H9 (cell line): ENCODE data around the gene CDH13. TPM values are rescaled to one million over a fixed set of nuclear protein-coding genes. Genes with fewer than 3 reads are reported as not detected.

Experiments
- DNase-seq: peaks from one replicate; pipeline ENCODE4 v3.0.0-alpha.2; 2017
- H2AFZ ChIP-seq: one replicate; pipeline ENCODE4 v1.6.1; 2013; ENCODE audit warnings: mild to moderate bottlenecking, low read length, control low read depth, moderate library complexity
- H2AK5ac ChIP-seq: 2 replicates; pipeline ENCODE4 v1.6.1; 2013; ENCODE audit warnings: low read length, control low read depth, mixed read lengths; ENCODE audit not compliant: insufficient read length
- H2BK120ac ChIP-seq: one replicate; pipeline ENCODE4 v1.6.1; 2013; ENCODE audit warnings: low read depth, mild to moderate bottlenecking, low read length, control low read depth, inconsistent platforms; ENCODE audit not compliant: poor library complexity, severe bottlenecking
- H2BK12ac ChIP-seq: 2 replicates; pipeline ENCODE4 v1.6.1; 2013; ENCODE audit warnings: low read length, control low read depth, mixed read lengths, low read depth; ENCODE audit not compliant: insufficient read length
- H2BK15ac ChIP-seq: 2 replicates; pipeline ENCODE4 v1.6.1; 2013; ENCODE audit warnings: low read depth, low read length, control low read depth
- H2BK20ac ChIP-seq: one replicate; pipeline ENCODE4 v1.6.1; 2013; ENCODE audit warnings: low read depth, mild to moderate bottlenecking, low read length, control low read depth, inconsistent platforms; ENCODE audit not compliant: poor library complexity, severe bottlenecking
- H2BK5ac ChIP-seq: 2 replicates; pipeline ENCODE4 v1.6.1; 2013; ENCODE audit warnings: low read length, control low read depth, mixed read lengths; ENCODE audit not compliant: insufficient read length
- H3K14ac ChIP-seq: 2 replicates; pipeline ENCODE4 v1.6.1; 2013; ENCODE audit warnings: low read length, control low read depth; ENCODE audit not compliant: insufficient read depth
- H3K18ac ChIP-seq: 2 replicates; pipeline ENCODE4 v1.6.1; 2013; ENCODE audit warnings: low read depth, mild to moderate bottlenecking, mixed read lengths, low read length, control low read depth; ENCODE audit not compliant: insufficient read length
- H3K23ac ChIP-seq: 2 replicates; pipeline ENCODE4 v1.6.1; 2013; ENCODE audit warnings: low read length, control low read depth, mixed read lengths, low read depth; ENCODE audit not compliant: insufficient read length
- H3K23me2 ChIP-seq: 2 replicates; pipeline ENCODE4 v1.6.1; 2013; ENCODE audit warnings: low read depth, mild to moderate bottlenecking, mixed read lengths, low read length, control low read depth; ENCODE audit not compliant: insufficient read length, poor library complexity, severe bottlenecking
- H3K27ac ChIP-seq: 2 replicates; pipeline ENCODE4 v1.5.1; 2013; ENCODE audit warnings: low read length, control low read depth, mixed read lengths, low read depth; ENCODE audit not compliant: insufficient read length
- H3K27me3 ChIP-seq: 2 replicates; pipeline ENCODE4 v1.6.1; 2013; ENCODE audit warnings: low read length, control low read depth, inconsistent platforms; ENCODE audit not compliant: insufficient read depth
- H3K4ac ChIP-seq: 2 replicates; pipeline ENCODE4 v1.6.1; 2013; ENCODE audit warnings: low read depth, mild to moderate bottlenecking, control low read depth, inconsistent platforms, low read length, moderate library complexity
- H3K4me1 ChIP-seq: 2 replicates; pipeline ENCODE4 v1.6.1; 2013; ENCODE audit warnings: low read length, control low read depth, inconsistent platforms; ENCODE audit not compliant: insufficient read depth
- H3K4me2 ChIP-seq: 2 replicates; pipeline ENCODE4 v1.6.1; 2013; ENCODE audit warnings: low read length, control low read depth, mixed read lengths; ENCODE audit not compliant: insufficient read length, insufficient read depth
- H3K56ac ChIP-seq: 2 replicates; pipeline ENCODE4 v1.6.1; 2013; ENCODE audit warnings: low read depth, mild to moderate bottlenecking, mixed read lengths, low read length, control low read depth; ENCODE audit not compliant: insufficient read length
- H3K79me1 ChIP-seq: 2 replicates; pipeline ENCODE4 v1.6.1; 2013; ENCODE audit warnings: low read depth, mild to moderate bottlenecking, moderate library complexity, low read length, control low read depth, inconsistent platforms; ENCODE audit not compliant: insufficient read depth, poor library complexity, severe bottlenecking
- H3K79me2 ChIP-seq: 2 replicates; pipeline ENCODE4 v1.6.1; 2013; ENCODE audit warnings: low read length, control low read depth, inconsistent platforms; ENCODE audit not compliant: insufficient read depth
- H3K9ac ChIP-seq: 2 replicates; pipeline ENCODE4 v1.6.1; 2013; ENCODE audit warnings: low read length, control low read depth, mixed read lengths; ENCODE audit not compliant: insufficient read length; ENCODE audit errors: extremely low read depth
- H3K9me3 ChIP-seq: one replicate; pipeline ENCODE4 v1.6.1; 2013; ENCODE audit warnings: low read depth, low read length, inconsistent platforms; ENCODE audit not compliant: control insufficient read depth
- H3T11ph ChIP-seq: one replicate; pipeline ENCODE4 v1.6.1; 2013; ENCODE audit warnings: mild to moderate bottlenecking, low read length, control low read depth, inconsistent platforms
- H4K20me1 ChIP-seq: one replicate; pipeline ENCODE4 v1.6.1; 2013; ENCODE audit not compliant: control insufficient read depth, insufficient read length, insufficient read depth
- H4K5ac ChIP-seq: 2 replicates; pipeline ENCODE4 v1.6.1; 2013; ENCODE audit warnings: low read depth, mild to moderate bottlenecking, mixed read lengths, low read length, control low read depth; ENCODE audit not compliant: insufficient read length
- H4K8ac ChIP-seq: replicated peaks from 2 replicates; pipeline ENCODE4 v1.6.1; 2013; ENCODE audit warnings: low read length, control low read depth, mixed read lengths, low read depth; ENCODE audit not compliant: insufficient read length
- H4K91ac ChIP-seq: 2 replicates; pipeline ENCODE4 v1.6.1; 2013; ENCODE audit warnings: low read depth, mild to moderate bottlenecking, moderate library complexity, mixed read lengths, low read length, control low read depth; ENCODE audit not compliant: insufficient read length
- H3K27ac Mint-ChIP-seq, 3 experiments: 2 replicates in 2 of 3; 3 replicates in 1 of 3; pipeline ENCODE4 v1.8.0; 2020 to 2021; ENCODE audit warnings: mixed read lengths in 3 of 3, mild to moderate bottlenecking in 1 of 3, moderate library complexity in 1 of 3
- H3K27me3 Mint-ChIP-seq: 2 replicates; pipeline ENCODE4 v1.8.0; 2021; ENCODE audit warnings: low read depth, mild to moderate bottlenecking, moderate library complexity, mixed read lengths
- H3K36me3 Mint-ChIP-seq, 3 experiments: 2 replicates in 2 of 3; 3 replicates in 1 of 3; pipeline ENCODE4 v1.8.0; 2020 to 2021; ENCODE audit warnings: low read depth in 3 of 3, mixed read lengths in 3 of 3; ENCODE audit not compliant: insufficient read depth in 1 of 3
- H3K4me1 Mint-ChIP-seq, 2 experiments: 2 replicates each; pipeline ENCODE4 v1.8.0; 2020; ENCODE audit warnings: mixed read lengths in 2 of 2
- H3K4me3 Mint-ChIP-seq, 2 experiments: 2 replicates in 1 of 2; 3 replicates in 1 of 2; pipeline ENCODE4 v1.8.0; 2020 to 2021; ENCODE audit warnings: mild to moderate bottlenecking in 2 of 2, mixed read lengths in 2 of 2, moderate library complexity in 1 of 2
- H3K9me3 Mint-ChIP-seq, 2 experiments: 2 replicates in 1 of 2; 3 replicates in 1 of 2; pipeline ENCODE4 v1.8.0; 2020; ENCODE audit warnings: mild to moderate bottlenecking in 2 of 2, mixed read lengths in 2 of 2, moderate library complexity in 1 of 2
- WGBS: extraction: QIAGEN DNeasy Blood & Tissue Kit; methylation state at CpG from one replicate; pipeline ENCODE4 v1.1.7; 2013; ENCODE audit warnings: missing lambda C conversion rate, low lambda C conversion rate, mixed read lengths; ENCODE audit not compliant: insufficient read length; ENCODE audit errors: extremely low coverage; 5-methylcytosine and 5-hydroxymethylcytosine counted together
- total RNA-seq: library from RNA; stranded (reverse); gene quantifications from 2 replicates; pipeline ENCODE4 v1.2.1, GENCODE V29; 2021
- TF ChIP-seq, protein P1 (sequence below): fragments of 200-600 bp; sonication (generic); conservative IDR thresholded peaks from 3 replicates; pipeline ENCODE4 v1.8.0; 2021; ENCODE audit warnings: antibody characterized with exemption, mild to moderate bottlenecking

CDH13 gene
- total RNA-seq, 1 experiment from 2014 or later = 1.5 TPM

DNA sequence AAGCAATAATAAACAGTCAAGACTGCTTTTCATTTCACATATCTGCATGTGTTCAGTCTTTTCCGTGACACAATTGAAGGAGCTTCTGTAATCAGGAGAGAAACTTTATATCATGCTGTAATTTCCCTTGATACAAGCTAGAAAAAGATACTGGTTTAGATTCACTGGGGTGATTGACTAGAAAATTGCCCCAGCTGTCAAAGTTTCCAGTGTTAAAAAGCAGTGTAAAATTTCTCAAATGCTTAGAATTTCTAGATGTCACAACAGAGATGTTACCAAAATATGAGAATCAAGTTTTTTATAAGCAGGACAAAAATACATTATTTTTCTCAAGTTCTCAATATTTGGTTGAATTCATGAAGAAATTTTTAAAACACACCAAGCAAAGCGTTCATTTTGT, 888.6 kb downstream of the CDH13 start:
- 0 out of 4 replicates have a peak, but pooled peaks cover 0 to 2% of the 10 kb centered on the region in 2 experiments for H3K4me1 Mint-ChIP-seq
- WGBS = no CpG with 5 or more reads among the region's 2 CpGs
- H4K20me1 ChIP-seq = peaks cover 2% of the 10 kb centered on the region

More for the DNA sequence above, 888.6 kb downstream of the CDH13 start:
- H3K27ac Mint-ChIP-seq = no peak overlapping the region
- TF ChIP-seq, protein P1, sequence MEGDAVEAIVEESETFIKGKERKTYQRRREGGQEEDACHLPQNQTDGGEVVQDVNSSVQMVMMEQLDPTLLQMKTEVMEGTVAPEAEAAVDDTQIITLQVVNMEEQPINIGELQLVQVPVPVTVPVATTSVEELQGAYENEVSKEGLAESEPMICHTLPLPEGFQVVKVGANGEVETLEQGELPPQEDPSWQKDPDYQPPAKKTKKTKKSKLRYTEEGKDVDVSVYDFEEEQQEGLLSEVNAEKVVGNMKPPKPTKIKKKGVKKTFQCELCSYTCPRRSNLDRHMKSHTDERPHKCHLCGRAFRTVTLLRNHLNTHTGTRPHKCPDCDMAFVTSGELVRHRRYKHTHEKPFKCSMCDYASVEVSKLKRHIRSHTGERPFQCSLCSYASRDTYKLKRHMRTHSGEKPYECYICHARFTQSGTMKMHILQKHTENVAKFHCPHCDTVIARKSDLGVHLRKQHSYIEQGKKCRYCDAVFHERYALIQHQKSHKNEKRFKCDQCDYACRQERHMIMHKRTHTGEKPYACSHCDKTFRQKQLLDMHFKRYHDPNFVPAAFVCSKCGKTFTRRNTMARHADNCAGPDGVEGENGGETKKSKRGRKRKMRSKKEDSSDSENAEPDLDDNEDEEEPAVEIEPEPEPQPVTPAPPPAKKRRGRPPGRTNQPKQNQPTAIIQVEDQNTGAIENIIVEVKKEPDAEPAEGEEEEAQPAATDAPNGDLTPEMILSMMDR = no peak
- H4K8ac ChIP-seq = no peak overlapping the region
- no peak overlapping the region for H2BK120ac ChIP-seq
- no peak overlapping the region for H2BK5ac ChIP-seq
- no peak overlapping the region for H2BK20ac ChIP-seq
- peaks cover 6% of the 10 kb centered on the region for H3K9me3 ChIP-seq
- no peak overlapping the region for H4K5ac ChIP-seq
- H3K56ac ChIP-seq = no peak overlapping the region
- H2AFZ ChIP-seq = no peak overlapping the region
- no peaks in the 10 kb centered on the region for H3K23me2 ChIP-seq
- no peak overlapping the region for H3K23ac ChIP-seq
- H3K4me3 Mint-ChIP-seq = no peak overlapping the region
- no peaks in the 10 kb centered on the region for H3K4me1 ChIP-seq
- peaks cover 5% of the 10 kb centered on the region; the same call in 1 of the 2 replicates for H3K27me3 Mint-ChIP-seq
- H3K79me2 ChIP-seq = no peaks in the 10 kb centered on the region
- no peak overlapping the region for H3K9ac ChIP-seq
- H2BK15ac ChIP-seq = no peak overlapping the region
- no peak overlapping the region for H4K91ac ChIP-seq
- DNase-seq = no peak
- H3K27me3 ChIP-seq = no peaks in the 10 kb centered on the region
- H3K4me2 ChIP-seq = no peak overlapping the region
- no peak overlapping the region for H3K4ac ChIP-seq
- no peak overlapping the region for H3K18ac ChIP-seq
- H3K14ac ChIP-seq = no peak overlapping the region
- H3K79me1 ChIP-seq = no peaks in the 10 kb centered on the region
- H3K36me3 Mint-ChIP-seq = peaks cover 2 to 10% (median 3%) of the 10 kb centered on the region in 3 experiments; a peak in 4 of 7 replicates
- peaks cover 9 to 21% of the 10 kb centered on the region in 2 experiments for H3K9me3 Mint-ChIP-seq
- no peak overlapping the region for H3K27ac ChIP-seq
- no peak overlapping the region for H2AK5ac ChIP-seq
- H3T11ph ChIP-seq = no peak overlapping the region
- H2BK12ac ChIP-seq = no peak overlapping the region
